SIG-M5 treated with dmso at 0.1 percent for 504 hours (cell line): ENCODE data around the gene CAT.

Experiments used
- DNase-seq: peaks from one replicate; lab custom pipeline; 2025; ENCODE audit not compliant: unreplicated experiment; lab: John Stamatoyannopoulos, UW

Gene CAT

GRCh38 chr11:34493926-34494595 is 55.3 kb downstream of the CAT start:
- no peak for DNase-seq

DNA sequence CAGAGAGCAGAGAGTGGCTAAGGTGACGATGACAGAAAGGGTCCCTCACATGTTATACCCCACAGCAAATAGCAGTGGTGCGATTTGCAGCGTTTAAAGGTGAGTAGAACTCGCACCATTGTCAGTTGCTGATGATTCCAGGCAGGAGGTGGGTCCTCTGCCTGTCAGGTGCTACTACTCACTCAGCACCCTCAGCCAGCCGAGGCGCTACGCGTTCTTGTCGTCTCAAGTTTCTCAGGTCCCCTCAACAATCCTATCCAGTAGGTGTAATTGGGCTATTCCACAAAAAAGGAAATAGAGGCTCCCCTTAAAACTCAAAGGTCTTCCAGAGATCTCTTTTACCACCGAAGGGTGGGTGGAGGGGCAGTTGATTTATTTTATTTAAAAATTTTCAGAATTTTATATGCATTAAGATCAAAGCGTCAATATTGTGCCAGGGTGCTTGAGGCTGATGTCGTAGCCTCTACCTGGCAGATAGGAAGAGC is 56.5 kb downstream of the CAT start:
- no peak for DNase-seq

GRCh38 chr11:34495724-34496377 is 57.1 kb downstream of the CAT start:
- DNase-seq = no peak

DNA sequence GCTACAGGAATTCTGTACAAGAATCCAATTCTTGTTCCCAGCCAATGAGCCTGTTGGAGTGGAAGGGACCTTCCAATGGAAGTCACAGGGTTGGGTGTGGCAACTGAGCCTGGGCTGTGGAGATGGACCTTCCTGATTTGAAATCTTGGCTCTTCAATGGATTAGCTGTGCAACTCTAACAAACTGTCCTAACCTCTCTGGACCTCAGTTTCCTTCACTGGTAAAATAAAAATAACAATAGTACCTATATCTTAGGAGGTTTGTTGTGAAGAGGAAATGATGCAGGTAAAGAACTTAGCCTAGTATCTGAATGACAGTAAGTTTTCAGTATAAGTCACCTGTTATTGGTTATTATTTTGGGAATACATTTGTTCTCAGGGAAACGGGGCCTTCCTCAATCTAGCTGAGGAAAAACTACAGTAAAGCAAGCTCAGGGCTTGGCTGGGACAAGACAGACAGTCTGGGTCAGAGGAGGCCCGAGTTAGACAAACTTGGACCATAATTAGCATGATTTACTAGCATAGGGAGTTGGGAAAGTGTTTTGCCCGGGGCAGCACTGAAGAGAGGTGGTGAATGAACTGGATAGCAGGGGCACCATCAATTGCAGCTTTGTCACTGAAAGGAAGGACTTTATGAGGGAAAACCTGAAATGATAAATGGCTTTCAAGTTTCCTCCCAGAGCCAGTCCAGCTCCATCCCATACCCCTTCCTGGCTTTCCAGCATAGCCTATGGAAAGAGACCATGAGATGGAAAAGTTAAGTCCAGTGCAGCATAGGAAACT is 61.2 kb downstream of the CAT start:
- DNase-seq = no peak

DNA sequence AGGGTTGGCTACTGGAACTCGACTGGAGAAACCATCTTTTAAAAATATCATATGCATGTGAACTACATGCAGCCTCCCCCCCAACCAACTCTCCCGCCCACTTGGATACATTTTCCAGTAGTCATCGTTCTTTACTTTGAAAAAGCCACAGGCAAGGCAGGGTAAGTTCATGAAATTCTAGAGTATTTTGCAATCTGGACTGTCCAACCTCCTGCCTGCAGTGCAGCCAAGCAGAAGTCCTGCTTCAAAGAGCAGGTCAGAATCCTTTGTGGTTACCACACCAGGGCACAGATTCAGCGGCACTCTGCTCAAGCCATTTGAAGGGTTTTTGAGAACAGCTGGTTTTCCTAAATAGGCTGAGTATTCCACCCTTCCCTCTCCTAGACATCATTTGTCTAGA is 62.8 kb downstream of the CAT start:
- peak; percentile 33 for DNase-seq

DNA sequence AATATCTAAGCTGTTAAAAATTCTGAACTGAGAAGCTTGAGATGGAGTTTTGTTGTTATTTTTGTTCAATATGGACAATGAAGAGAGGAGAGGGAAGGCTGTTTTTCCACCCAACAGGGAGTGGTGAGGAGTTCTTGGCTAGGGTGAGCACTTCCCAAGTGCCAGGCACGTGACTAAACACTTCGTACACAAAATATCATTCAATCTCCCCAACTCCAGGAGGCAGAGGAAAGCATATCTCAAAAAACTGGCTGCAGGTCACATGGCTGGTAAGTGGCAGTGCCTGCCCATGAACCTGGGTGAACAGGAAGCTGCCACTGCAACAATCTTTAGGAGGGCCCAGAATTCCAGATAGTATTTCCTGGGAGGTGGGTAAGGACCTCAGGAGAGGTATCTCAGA is 63.2 kb downstream of the CAT start:
- DNase-seq = no peak

DNA sequence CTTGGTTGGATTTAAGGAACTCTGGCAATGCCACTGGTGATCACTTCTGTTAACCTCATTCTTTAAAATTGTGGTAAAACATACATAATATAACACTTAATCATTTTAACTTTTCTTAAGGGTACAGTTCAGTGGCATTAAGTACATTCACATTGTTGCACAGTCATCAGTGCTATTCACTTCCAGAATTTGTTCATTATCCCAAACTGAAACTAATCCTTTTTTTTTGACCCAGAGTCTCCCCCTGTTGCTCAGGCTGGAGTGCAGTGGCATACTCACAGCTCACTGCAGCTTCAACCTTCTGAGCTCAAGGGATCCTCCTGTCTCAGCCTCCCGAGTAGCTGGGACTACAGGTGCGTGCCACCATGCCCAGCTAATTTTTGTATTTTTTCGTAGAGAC is 64.2 kb downstream of the CAT start:
- no peak for DNase-seq

DNA sequence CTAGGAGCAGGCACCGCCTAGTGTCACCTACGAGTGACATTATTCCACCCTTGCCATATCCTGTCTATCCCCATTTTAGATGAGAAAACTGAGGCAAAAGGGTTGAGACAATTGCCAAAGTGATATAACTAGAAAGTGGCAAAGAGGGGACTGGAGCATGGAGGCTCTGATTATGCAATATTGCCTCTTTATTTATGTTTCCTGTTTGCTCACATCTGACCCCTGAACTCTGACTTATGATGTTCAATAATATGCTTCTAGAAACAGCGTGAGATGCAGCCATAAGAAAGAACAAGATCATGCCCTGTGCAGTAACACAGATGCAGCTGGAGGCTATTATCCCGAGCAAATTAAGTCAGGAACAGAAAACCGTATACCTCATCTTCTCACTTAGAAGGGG is 67.1 kb downstream of the CAT start:
- no peak for DNase-seq

DNA sequence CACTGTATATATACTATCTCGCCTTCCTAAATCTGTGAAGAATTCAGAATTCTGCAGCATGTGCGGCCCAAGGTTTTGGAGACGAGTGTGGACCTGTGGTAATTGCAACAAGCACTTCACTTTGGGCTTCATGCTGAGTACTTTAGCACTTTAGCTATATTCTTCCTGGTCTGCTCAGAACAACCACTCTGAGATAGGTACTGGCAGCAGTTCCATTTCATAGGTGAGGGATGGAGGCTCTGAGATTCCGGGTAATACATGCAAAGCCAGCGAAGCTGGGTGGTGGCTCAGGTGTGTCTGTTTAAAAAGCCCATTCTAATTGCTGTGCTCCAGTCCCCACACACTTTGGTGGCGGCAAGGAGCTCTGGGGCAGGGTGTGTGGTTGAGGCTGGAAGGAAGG is 68.4 kb downstream of the CAT start:
- no peak for DNase-seq

- DNase-seq = no peak
These were observed 68.9 kb downstream of the CAT start for GRCh38 chr11:34507610-34508009.

- DNase-seq = no peak
These were observed 69.8 kb downstream of the CAT start for GRCh38 chr11:34508524-34508923.

- no peak for DNase-seq
These were observed 70.7 kb downstream of the CAT start for GRCh38 chr11:34509336-34509876.

DNA sequence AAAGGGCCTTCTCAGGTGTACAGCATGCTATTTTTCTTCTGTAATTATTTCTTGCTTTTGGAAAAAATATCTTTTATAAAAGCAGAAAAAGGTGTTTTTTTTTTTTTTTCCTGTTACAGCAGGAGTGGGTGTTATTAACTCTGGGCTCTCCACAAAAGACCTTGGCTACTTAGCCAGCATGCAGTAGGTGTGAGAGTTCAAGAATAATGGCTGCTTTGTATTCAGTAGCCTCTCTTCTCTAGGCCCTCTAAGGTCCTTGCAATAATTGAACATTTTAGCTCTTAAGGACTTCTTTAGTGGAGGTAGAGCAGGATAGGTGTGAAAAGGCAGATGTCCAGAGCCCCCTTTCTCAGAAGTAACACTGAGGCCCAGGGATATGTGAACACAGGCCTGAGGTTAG is 71.5 kb downstream of the CAT start:
- DNase-seq = no peak

DNA sequence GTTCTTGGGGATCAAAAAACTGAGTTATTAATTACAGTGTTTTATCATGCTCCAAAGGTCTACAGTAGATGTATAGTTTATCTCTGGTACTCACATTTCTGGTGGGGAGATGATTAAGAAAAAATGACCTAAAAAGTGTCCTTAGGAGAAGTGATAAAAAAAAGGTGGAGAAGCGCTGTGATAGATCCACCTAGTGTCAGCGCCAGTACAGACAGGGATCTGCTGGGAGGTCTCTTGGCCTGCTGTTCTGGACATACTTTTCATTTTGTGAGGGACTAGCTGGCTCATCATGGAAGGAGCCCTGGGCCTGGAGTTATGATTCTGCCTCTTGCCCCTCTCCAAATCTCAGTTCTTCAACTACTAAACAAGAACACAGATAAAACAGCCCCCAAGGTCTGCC is 71.9 kb downstream of the CAT start:
- DNase-seq = no peak

GRCh38 chr11:34512840-34513681 is 74.3 kb downstream of the CAT start:
- peak; percentile 69 for DNase-seq

GRCh38 chr11:34513682-34514449 is 75.1 kb downstream of the CAT start, which contains the start of gene ELF5:
TSS of gene ELF5 (minus strand) at chr11:34513794. CDS start at chr11:34505749, 8,045 bp downstream.
- DNase-seq = peak; percentile 32

- DNase-seq = no peak
These were observed 75.9 kb downstream of the CAT start for GRCh38 chr11:34514597-34514996.

- no peak for DNase-seq
These were observed 77.7 kb downstream of the CAT start for GRCh38 chr11:34516247-34517040.

- no peak for DNase-seq
These were observed 81.0 kb downstream of the CAT start for GRCh38 chr11:34519595-34520235.
